CD4-positive, alpha-beta T cell treated with Interferon gamma for 1 hour (primary cell): ENCODE results near the gene VTI1B.
"Not testable (repeated sequence)": the region's sequence is repeated elsewhere in the genome, so short reads cannot be mapped to it uniquely, and the experiment has no call there.

Experiments
- DNase-seq: peaks from one replicate; pipeline ENCODE4 v3.0.0-alpha.2; 2020

The VTI1B gene

DNA sequence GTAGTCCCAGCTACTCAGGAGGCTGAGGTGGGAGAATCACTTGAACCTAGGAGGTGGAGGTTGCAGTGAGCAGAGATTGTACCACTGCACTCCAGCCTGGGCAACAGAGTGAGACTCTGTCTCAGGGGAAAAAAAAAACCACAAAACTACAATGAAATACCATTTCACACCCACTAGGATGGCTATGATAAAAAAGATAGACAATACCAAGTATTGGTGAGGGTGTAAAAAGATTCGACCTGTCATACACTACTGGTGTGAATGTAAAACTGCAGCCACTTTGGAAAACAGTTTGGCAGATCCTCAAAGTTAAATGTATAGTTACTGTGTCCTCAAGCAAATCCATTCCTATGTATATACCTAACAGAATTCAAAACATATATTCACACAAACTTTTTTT is 48.3 kb downstream of the VTI1B start:
- DNase-seq, result not testable (repeated sequence)

DNA sequence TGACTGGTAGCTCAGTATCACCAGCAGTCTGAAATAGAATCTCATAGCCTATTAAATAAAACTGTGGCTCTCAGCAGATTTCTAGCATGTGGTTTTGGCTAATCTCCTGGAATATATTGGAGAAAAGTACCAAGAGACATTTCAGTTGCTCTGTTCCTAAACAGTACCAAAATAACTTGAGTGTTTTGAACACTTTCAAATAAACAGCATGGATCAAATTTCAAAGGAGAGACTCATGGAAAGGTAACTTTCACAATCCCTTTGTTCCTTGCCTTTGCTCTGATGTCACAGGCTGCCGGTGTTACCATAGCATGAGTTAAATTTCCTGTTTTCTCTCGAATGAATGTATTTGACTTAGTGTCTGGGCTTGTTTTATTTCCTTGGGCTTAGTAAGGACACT is 51.3 kb downstream of the VTI1B start:
- no peak for DNase-seq

DNA sequence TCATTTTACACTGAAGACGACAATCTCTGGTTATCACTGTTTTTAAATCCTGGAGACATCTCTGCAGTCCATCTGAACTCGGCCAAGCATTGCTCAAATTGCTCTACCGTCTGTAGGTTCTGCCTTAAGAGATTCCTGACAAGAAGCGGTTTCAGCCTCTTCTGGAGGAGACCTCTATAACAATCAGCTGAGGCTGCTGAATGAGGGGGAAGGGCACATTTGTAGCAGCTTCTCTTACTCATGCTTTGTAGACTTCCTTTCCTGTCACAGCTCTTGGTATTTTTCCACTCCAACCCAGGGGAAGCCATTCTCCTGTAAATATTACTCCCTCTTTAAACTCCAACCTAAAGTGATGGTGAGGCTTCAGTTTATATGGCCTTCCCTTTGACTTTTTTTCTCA is 51.8 kb downstream of the VTI1B start:
- DNase-seq, result no peak

DNA sequence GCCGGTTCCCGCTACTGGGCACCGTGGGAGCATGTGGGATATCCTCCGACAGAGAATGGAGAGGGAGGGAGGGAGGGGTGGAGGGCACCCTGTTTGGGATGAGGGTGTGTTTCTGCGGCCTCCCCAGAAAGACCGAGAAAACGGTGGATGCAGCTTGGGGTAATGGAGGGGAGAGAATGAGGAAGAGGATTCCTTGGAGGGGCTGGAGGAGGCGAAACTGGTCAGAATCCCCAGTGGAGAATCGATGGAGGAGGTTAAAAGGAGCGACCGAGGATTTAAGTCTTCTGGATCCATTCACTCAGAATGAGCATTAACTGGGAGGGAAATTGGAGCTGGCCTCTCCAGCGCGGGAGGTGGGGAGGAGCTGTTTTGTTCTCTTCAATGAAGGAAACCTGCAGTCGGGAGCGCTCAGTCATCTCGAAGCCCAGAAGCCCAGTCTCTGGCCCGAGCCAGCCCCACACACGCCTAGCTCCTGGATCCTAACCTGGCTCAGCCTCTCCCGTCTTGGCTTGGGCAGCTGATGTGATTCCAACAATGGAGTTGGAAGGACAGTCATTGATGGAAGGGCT is 54.1 kb downstream of the VTI1B start:
- no peak for DNase-seq

DNA sequence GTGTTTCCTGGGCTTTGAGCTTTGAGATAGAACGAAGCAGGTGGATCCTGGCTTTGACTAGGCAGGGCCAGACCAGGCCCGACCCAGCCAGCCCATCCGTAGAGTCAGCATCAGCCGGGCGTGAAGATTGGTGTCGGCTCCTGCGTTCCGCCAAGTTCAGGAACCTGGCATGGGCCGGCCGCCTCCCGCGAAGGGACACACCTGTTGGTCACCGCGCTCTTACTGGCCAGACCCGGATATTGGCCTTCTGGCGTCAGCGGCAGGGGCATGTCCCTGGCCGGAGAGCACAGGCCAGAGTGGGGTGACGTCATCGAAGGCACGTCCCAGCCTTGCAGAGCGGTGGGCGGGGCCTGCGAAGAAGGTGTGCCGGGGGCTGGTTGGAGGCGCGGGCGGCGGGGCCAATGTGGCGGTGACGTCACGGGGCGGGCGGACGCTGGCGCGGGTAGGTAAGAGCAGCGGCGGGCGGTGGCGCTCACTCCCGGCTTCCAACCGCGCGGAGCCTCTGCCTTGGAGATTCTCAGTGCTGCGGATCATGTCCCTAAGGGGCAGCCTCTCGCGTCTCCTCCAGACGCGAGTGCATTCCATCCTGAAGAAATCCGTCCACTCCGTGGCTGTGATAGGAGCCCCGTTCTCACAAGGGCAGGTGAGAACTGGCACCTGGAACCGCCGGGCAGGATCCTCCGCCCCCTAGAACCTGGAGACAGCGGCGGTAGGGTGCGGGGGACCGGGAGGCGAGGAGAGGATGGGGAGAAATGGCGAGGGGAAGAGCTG is 54.8 kb downstream of the VTI1B start, which contains the start of gene ARG2:
TSS of gene ARG2 (plus strand) at position 475 of the 771 bp plus-strand sequence. CDS start at position 533, 58 bp downstream.
- DNase-seq, result peak; percentile 98

DNA sequence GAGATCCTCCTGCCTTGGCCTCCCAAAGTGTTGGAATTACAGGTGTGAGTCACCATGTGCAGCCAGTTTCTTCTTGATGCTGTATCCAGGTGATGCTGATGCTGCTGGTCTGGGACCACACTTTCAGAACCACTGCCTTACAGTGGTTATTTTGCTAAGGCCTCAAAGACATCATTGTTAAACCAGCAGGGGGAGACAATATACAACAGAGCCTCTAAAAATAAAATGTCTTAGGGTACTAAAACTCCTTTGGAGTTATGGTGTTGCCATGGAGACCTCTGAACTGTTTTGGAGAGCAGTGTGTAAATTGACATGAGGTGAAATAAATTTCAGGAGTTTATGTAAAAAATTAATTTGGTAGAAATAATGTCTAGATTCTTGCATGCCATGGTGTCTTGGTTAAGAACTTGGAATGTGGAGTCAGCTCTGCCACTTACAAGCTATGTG is 55.8 kb downstream of the VTI1B start:
- peak; percentile 36 for DNase-seq

DNA sequence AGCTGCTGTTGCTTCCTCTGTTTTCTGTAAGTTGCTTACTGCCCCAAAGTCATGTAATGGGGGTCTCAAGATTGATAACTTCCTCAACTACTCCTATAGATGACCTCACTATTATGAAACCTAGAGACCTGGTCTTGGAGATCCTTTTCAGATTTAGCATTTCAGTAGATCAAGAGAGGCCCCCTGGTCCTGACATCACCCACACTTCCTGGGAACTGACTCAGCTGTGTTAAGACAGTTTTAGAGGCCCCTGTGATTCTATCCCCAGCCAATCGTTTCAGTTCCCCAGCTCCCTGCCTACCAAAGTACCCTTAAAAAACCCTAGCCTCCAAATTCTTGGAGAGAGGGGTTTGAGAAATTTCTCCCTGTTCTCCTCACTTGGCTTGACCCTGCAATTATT is 63.9 kb downstream of the VTI1B start:
- DNase-seq, result no peak

DNA sequence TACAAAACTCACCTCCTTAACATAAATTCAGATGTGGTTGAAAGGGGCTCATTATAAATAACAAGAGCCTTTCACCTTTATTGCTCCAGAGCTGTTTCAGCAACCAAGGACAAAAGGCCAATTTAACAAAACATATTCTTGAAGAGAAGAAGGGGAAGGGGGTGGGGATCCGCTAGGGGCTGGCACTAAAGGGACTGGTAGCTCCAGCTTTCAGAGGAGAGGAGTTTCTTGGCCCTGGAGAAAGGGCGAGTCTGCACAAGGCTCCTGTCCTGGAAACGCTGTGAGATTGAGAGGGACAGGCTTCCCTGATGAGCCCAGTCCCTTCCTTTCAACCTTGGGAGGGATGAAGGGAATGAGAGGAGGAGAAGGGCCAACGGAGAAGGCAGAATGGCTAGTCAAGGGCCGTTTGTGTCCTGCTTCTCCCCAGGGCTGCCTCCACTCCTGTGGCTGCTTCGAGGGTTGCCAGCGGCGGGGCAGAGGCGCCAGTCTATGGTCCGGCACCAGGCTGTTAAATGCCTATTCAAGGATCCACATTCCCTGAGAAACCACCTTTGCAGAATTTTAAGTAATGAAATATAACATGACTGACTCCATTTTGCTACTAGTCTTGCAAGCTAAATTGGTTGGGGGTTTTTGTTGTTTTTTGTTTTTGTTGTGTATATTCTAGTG is 64.7 kb downstream of the VTI1B start:
- DNase-seq, result no peak

DNA sequence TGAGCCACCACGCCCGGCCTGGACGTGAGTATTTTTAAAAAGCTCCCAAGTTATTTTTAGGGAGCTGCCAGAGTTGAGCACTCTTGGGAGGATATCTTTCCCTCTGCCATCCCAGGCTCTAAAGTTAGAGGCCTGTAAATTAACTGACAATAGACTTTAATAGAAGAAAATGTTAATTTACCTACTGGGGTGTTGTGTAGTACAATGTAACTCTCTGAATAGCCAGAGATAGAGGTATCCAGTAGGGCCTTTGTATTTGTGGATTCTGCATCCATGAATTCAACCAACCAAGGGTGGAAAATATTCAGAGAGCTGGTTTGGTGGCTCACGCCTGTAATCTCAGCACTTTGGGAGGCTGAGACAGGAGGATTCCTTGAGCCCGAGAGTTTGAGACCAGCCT is 66.8 kb downstream of the VTI1B start:
- DNase-seq, result no peak

DNA sequence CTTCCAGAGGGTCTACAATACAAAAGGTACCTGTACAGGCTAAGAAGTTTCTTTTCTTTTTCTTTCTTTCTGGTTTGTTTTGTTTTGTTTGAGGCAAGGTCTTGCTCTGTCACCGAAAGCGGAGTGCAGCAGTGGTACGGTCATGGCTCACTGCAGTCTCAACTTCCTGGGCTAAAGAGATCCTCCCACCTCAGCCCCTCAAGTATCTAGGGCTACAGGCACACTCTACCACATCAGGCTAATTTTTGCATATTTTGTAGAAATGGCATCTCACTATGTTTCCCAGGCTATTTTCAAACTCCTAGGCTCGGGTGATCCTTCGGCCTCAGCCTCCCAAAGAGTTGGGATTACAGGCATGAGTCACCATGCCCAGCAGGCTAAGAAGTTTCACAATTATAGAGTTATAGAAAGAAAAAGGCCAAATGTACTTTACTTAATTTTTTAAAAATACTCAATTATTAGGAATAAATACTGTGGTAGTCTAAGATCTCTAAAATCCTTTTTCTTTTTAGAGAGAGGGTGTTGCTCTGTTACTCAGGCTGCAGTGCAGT is 71.4 kb downstream of the VTI1B start:
- peak; percentile 49 for DNase-seq

DNA sequence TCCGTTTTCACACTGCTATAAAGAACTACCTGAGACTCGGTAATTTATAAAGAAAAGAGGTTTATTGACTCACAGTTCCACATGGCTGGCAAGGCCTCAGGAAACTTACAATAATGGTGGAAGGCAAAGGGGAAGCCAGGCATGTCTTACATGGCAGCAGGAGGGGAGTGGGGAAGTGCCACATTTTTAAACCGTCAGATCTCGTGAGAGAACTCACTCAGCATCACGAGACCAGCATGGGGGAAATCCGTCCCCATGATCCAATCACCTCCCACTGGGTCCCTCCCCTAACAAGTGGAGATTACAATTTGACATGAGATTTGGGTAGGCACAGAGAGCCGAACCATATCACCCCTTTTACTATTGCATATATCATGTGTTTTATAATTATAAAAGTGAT is 72.4 kb downstream of the VTI1B start:
- DNase-seq, result no peak

DNA sequence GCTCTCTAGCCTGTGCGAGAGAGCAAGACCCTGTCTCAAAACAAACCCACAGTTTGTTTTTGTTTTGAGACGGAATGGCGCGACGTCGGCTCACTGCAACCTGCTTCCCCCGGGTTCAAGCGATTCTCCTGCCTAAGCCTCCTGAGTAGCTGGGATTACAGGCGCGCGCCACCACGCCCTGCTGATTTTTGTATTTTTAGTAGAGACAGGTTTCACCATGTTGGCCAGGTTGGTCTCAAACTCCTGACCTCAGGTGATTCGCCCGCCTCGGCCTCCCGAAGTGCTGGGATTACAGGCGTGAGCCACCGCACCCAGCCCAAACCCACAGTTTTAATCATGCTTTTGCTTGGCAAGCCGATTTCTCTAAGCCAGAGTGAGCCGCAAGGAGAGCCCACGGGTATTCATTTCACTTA is 73.9 kb downstream of the VTI1B start:
- not testable (repeated sequence) for DNase-seq

DNA sequence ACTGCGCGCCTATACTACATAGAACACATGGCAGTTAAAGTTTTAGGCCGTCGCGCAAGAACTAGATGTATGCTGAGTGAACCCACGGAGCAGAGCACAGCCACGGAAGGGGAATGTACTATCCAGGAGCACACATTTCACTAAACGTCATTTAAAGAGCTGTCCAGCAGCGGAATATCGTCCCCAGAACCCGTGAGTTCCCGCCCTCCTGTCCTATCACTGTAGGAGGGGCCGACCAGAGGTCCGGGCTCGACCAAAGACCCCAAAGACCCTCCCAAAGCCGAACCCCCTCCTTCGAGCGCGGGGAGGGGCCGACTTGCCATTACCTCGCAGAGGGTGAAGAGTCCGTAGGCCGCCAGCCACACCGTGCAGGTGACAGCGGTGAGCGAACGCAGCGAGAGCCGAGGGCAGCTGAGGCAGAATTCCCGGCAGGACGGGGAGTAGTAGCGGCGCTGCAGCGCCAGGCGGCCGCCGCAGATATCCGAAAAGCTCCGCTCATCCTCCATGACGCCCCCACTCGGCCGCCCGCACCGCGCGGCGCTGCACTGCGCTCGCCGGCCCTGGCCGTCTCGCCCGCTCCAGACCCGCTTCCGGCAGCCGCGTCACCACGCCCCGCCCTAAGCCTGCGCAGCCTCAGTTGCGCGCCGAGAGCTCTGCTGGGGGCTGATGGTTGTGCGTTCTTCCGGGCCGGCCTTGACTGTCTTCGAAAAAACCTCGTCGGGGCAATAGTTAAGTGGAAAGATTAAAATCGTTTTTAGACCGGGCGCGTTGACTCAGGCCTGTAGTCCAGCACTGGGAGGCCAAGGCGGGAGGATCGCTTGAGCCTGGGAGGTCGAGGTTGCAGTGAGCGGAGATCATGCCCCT is 74.5 kb downstream of the VTI1B start, which contains the start of gene PIGH:
TSS of gene PIGH (minus strand) at position 571 of the 864 bp plus-strand sequence. CDS start at position 506, 65 bp downstream.
- peak; percentile 94 for DNase-seq
